ENCODE measurements around the gene RRM2. TPM values are rescaled to one million over a fixed set of nuclear protein-coding genes. Genes with fewer than 3 reads are reported as not detected.

RRM2 gene
- total and polyA plus RNA-seq, 2 experiments from 2014 or later, result 108 to 119 TPM

GRCh38 chr2:10144771-10145518 is 22.4 kb downstream of the RRM2 start (continued):
- TF ChIP-seq, protein P1, sequence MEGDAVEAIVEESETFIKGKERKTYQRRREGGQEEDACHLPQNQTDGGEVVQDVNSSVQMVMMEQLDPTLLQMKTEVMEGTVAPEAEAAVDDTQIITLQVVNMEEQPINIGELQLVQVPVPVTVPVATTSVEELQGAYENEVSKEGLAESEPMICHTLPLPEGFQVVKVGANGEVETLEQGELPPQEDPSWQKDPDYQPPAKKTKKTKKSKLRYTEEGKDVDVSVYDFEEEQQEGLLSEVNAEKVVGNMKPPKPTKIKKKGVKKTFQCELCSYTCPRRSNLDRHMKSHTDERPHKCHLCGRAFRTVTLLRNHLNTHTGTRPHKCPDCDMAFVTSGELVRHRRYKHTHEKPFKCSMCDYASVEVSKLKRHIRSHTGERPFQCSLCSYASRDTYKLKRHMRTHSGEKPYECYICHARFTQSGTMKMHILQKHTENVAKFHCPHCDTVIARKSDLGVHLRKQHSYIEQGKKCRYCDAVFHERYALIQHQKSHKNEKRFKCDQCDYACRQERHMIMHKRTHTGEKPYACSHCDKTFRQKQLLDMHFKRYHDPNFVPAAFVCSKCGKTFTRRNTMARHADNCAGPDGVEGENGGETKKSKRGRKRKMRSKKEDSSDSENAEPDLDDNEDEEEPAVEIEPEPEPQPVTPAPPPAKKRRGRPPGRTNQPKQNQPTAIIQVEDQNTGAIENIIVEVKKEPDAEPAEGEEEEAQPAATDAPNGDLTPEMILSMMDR (conservative IDR thresholded peaks at IDR 0.05; ENCODE audit: low read depth in 2 of 2), result no peak
- TF ChIP-seq NANOG (IDR thresholded peaks at IDR 0.05; ENCODE audit: borderline replicate concordance) (no peak), EZH2phosphoT487 (IDR thresholded peaks at IDR 0.05; ENCODE audit: unreplicated experiment) (no peak), STAT1 (IDR thresholded peaks at IDR 0.05; ENCODE audit: unreplicated experiment) (no peak)
- TF ChIP-seq, protein P2, sequence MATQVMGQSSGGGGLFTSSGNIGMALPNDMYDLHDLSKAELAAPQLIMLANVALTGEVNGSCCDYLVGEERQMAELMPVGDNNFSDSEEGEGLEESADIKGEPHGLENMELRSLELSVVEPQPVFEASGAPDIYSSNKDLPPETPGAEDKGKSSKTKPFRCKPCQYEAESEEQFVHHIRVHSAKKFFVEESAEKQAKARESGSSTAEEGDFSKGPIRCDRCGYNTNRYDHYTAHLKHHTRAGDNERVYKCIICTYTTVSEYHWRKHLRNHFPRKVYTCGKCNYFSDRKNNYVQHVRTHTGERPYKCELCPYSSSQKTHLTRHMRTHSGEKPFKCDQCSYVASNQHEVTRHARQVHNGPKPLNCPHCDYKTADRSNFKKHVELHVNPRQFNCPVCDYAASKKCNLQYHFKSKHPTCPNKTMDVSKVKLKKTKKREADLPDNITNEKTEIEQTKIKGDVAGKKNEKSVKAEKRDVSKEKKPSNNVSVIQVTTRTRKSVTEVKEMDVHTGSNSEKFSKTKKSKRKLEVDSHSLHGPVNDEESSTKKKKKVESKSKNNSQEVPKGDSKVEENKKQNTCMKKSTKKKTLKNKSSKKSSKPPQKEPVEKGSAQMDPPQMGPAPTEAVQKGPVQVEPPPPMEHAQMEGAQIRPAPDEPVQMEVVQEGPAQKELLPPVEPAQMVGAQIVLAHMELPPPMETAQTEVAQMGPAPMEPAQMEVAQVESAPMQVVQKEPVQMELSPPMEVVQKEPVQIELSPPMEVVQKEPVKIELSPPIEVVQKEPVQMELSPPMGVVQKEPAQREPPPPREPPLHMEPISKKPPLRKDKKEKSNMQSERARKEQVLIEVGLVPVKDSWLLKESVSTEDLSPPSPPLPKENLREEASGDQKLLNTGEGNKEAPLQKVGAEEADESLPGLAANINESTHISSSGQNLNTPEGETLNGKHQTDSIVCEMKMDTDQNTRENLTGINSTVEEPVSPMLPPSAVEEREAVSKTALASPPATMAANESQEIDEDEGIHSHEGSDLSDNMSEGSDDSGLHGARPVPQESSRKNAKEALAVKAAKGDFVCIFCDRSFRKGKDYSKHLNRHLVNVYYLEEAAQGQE (IDR thresholded peaks at IDR 0.05; ENCODE audit: unreplicated experiment), result no peak

GRCh38 chr2:10145519-10146357 is 23.2 kb downstream of the RRM2 start:
- DNase-seq (ENCODE audit: low spot score) (no peak), ATAC-seq (no peak)
- Histone ChIP-seq H4K20me1 (replicated peaks; ENCODE audit: insufficient read depth) (peaks cover 8% of the 10 kb centered on the region), H3K9me2 (ENCODE audit: insufficient read depth) (no peaks in the 10 kb centered on the region), H3K79me2 (replicated peaks; ENCODE audit: insufficient read depth) (no peaks in the 10 kb centered on the region), H3K4me2 (no peak overlapping the region), H3K4me3 (no peak overlapping the region), H2AFZ (no peak overlapping the region), H3K36me3 (ENCODE audit: insufficient read depth) (peaks cover 13% of the 10 kb centered on the region; the same call in 1 of the 2 replicates), H3K4me1 (ENCODE audit: insufficient read depth) (no peaks in the 10 kb centered on the region), H3K27ac (ENCODE audit: low read depth) (no peak overlapping the region), H3K27me3 (ENCODE audit: insufficient read depth) (no peaks in the 10 kb centered on the region), H3F3A (replicated peaks; ENCODE audit: low read depth) (no peaks in the 10 kb centered on the region)
- no peak overlapping the region for H3K4me3 Mint-ChIP-seq
- H3K4me1 Mint-ChIP-seq, result no peaks in the 10 kb centered on the region
- H3K27me3 Mint-ChIP-seq (ENCODE audit: insufficient read depth, low read depth, poor library complexity), result peaks cover 7% of the 10 kb centered on the region
- H3K27ac Mint-ChIP-seq, result no peak overlapping the region
- peaks cover 44% of the 10 kb centered on the region for H3K36me3 Mint-ChIP-seq (ENCODE audit: low read depth)
- H3K9me3 Mint-ChIP-seq, result no peaks in the 10 kb centered on the region
- TF ChIP-seq EZH2 (IDR thresholded peaks at IDR 0.05; ENCODE audit: low read depth, unreplicated experiment) (no peak), CREB1 (CRISPR knock-in tag; IDR thresholded peaks at IDR 0.05; ENCODE audit: low read depth) (no peak), EZH2phosphoT487 (IDR thresholded peaks at IDR 0.05; ENCODE audit: unreplicated experiment) (no peak), ZNF331 (CRISPR knock-in tag; IDR thresholded peaks at IDR 0.05; ENCODE audit: low read depth) (no peak), POLR2AphosphoS5 (IDR thresholded peaks at IDR 0.05; ENCODE audit: low read depth) (no peak), JUNB (IDR thresholded peaks at IDR 0.05; ENCODE audit: unreplicated experiment) (no peak)
- TF ChIP-seq, protein P2 (IDR thresholded peaks at IDR 0.05; ENCODE audit: unreplicated experiment), result no peak
- TF ChIP-seq, protein P1 (conservative IDR thresholded peaks at IDR 0.05; ENCODE audit: low read depth in 2 of 2), result no peak
